ENCODE data around the gene KIF20B. TPM values are rescaled to one million over a fixed set of nuclear protein-coding genes. Genes with fewer than 3 reads are reported as not detected.

Gene KIF20B
- total RNA-seq, 1 donor from 2014 or later: 46.7 TPM

GRCh38 chr10:89702121-89702480 is 711 bp downstream of the KIF20B start:
- no peaks in the 10 kb centered on the region for H3K27me3 Mint-ChIP-seq (ENCODE audit: low read depth)
- peaks cover 49% of the 10 kb centered on the region for H3K4me1 Mint-ChIP-seq
- H3K27ac Mint-ChIP-seq (ENCODE audit: unreplicated experiment): peak overlapping the region; percentile 99
- DNase-seq (ENCODE audit: low read depth, low spot score): no peak
- H3K4me3 Mint-ChIP-seq: peak overlapping the region; percentile 99
- no peaks in the 10 kb centered on the region for H3K9me3 Mint-ChIP-seq
- TF ChIP-seq, protein P1, sequence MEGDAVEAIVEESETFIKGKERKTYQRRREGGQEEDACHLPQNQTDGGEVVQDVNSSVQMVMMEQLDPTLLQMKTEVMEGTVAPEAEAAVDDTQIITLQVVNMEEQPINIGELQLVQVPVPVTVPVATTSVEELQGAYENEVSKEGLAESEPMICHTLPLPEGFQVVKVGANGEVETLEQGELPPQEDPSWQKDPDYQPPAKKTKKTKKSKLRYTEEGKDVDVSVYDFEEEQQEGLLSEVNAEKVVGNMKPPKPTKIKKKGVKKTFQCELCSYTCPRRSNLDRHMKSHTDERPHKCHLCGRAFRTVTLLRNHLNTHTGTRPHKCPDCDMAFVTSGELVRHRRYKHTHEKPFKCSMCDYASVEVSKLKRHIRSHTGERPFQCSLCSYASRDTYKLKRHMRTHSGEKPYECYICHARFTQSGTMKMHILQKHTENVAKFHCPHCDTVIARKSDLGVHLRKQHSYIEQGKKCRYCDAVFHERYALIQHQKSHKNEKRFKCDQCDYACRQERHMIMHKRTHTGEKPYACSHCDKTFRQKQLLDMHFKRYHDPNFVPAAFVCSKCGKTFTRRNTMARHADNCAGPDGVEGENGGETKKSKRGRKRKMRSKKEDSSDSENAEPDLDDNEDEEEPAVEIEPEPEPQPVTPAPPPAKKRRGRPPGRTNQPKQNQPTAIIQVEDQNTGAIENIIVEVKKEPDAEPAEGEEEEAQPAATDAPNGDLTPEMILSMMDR (conservative IDR thresholded peaks at IDR 0.05): no peak
- peaks cover 3% of the 10 kb centered on the region for H3K36me3 Mint-ChIP-seq (ENCODE audit: low read depth)

DNA sequence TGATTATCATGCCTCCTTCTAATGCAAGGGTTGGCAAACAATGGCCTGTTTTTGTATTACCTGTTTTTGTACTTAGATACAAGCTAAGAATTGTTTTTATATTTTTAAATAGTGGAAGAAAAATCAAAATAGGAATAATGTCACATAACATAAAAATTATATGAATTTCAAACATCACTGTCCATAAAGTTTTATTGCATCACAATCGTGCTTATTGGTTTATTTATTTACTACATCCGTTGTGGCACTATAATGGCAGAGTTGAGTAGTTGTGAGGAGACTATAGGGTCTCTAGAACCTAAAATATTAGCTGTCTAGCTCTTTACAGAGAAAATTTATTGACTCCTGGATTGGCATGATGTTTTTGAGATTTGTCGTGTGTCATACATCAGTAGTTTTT is 4.1 kb downstream of the KIF20B start:
- H3K9me3 Mint-ChIP-seq: no peaks in the 10 kb centered on the region
- H3K4me3 Mint-ChIP-seq: peak overlapping the region; percentile 51
- TF ChIP-seq, protein P1 (conservative IDR thresholded peaks at IDR 0.05): no peak
- no peak for DNase-seq (ENCODE audit: low read depth, low spot score)
- no peak overlapping the region for H3K27ac Mint-ChIP-seq (ENCODE audit: unreplicated experiment)
- H3K36me3 Mint-ChIP-seq (ENCODE audit: low read depth): peaks cover 3% of the 10 kb centered on the region
- H3K4me1 Mint-ChIP-seq: peaks cover 39% of the 10 kb centered on the region
- no peaks in the 10 kb centered on the region for H3K27me3 Mint-ChIP-seq (ENCODE audit: low read depth)

- TF ChIP-seq, protein P1 (conservative IDR thresholded peaks at IDR 0.05): no peak
- Mint-ChIP-seq H3K27ac (ENCODE audit: unreplicated experiment) (no peak overlapping the region), H3K27me3 (ENCODE audit: low read depth) (no peaks in the 10 kb centered on the region), H3K9me3 (no peaks in the 10 kb centered on the region), H3K4me3 (no peak overlapping the region), H3K36me3 (ENCODE audit: low read depth) (peaks cover 3% of the 10 kb centered on the region), H3K4me1 (peaks cover 34% of the 10 kb centered on the region)
- no peak for DNase-seq (ENCODE audit: low read depth, low spot score)
Measured at GRCh38 chr10:89706011-89706410, 4.6 kb downstream of the KIF20B start.

DNA sequence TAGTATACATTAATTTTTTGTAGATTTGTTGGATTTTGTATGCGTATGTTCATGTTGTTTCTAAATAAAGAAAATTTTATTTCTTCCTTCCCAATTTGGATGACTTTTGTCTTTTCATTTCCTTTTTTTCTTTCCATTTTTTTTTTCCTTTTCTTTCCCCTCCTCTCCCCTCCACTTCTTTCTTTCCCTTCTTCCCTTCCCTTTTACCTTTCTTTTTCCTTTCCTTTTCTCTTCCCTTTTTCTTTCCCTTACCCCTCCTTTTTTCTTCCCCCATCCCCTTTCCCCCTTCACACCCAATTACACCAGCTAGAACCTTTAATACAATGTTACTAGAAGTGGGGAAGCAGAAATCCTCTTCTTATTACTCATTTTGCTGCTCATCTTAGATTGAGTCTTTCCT is 6.0 kb downstream of the KIF20B start:
- Mint-ChIP-seq H3K4me1 (peaks cover 23% of the 10 kb centered on the region), H3K4me3 (no peak overlapping the region), H3K36me3 (ENCODE audit: low read depth) (peaks cover 6% of the 10 kb centered on the region), H3K27me3 (ENCODE audit: low read depth) (no peaks in the 10 kb centered on the region), H3K9me3 (no peaks in the 10 kb centered on the region), H3K27ac (ENCODE audit: unreplicated experiment) (no peak overlapping the region)
- TF ChIP-seq, protein P1 (conservative IDR thresholded peaks at IDR 0.05): no peak
- DNase-seq (ENCODE audit: low read depth, low spot score): no peak

DNA sequence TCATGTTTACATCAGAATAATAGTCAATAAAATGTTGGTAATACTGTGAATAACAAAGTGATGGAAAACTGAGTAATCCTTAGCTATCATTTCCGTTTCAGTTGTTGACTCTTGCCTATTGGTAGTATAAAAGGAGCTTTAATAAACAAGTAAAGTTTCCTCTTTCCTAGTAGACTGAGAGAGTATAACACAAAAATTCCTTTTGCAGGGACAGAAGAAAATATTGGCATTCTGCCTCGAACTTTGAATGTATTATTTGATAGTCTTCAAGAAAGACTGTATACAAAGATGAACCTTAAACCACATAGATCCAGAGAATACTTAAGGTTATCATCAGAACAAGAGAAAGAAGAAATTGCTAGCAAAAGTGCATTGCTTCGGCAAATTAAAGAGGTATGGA is 9.4 kb downstream of the KIF20B start:
- DNase-seq (ENCODE audit: low read depth, low spot score): no peak
- Mint-ChIP-seq H3K36me3 (ENCODE audit: low read depth) (peaks cover 8% of the 10 kb centered on the region), H3K4me3 (no peak overlapping the region), H3K27ac (ENCODE audit: unreplicated experiment) (no peak overlapping the region), H3K4me1 (peaks cover 7% of the 10 kb centered on the region), H3K9me3 (no peaks in the 10 kb centered on the region), H3K27me3 (ENCODE audit: low read depth) (no peaks in the 10 kb centered on the region)
- TF ChIP-seq, protein P1 (conservative IDR thresholded peaks at IDR 0.05): no peak

- TF ChIP-seq, protein P1 (conservative IDR thresholded peaks at IDR 0.05): no peak
- no peak overlapping the region for H3K4me3 Mint-ChIP-seq
- H3K4me1 Mint-ChIP-seq: no peaks in the 10 kb centered on the region
- H3K27me3 Mint-ChIP-seq (ENCODE audit: low read depth): no peaks in the 10 kb centered on the region
- H3K27ac Mint-ChIP-seq (ENCODE audit: unreplicated experiment): no peak overlapping the region
- DNase-seq (ENCODE audit: low read depth, low spot score): no peak
- peaks cover 5% of the 10 kb centered on the region for H3K36me3 Mint-ChIP-seq (ENCODE audit: low read depth)
- no peaks in the 10 kb centered on the region for H3K9me3 Mint-ChIP-seq
Measured at GRCh38 chr10:89734616-89735015, 33.2 kb downstream of the KIF20B start.
